ENCODE results near the gene DTD2. TPM values are rescaled to one million over a fixed set of nuclear protein-coding genes. Genes with fewer than 3 reads are reported as not detected.

The DTD2 gene
- total RNA-seq, 1 experiment from 2014 or later: 16.7 TPM

DNA sequence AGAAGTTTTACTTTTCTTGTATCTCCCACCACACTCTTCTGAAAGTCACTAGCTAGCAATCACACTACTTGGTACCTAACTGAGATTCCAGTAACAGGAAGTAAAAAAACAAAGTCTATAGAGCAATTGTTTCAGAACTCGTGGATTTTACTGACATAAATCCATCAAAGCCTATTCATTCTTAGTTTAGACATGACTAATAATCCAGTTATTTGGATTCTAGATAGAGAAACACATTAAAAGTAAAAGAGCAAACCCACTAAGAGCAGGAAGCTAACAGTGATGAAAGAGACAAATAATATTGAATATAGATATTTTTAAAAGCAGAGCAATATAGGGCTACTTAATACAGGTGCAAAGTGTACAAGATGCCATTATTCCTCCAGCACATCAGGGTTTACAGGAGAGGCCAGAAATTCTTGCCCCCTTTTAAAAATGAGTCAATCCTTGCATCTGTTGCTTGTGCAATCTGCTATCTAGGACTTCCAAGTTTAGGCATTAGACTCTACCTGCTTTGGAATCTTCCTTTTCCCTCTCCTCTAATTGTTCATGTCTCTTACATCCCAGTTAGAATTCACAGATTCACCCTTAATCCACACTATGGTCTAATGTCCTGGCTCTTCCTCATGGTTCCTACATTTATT lies 43.0 kb downstream of the DTD2 start:
- CTCF ChIA-PET: interaction anchor here (0.9 kb wide), 1 partner anchor 36 kb away, joined by 4 read pairs; no protein-coding TSS in a partner anchor
- Mint-ChIP-seq H3K4me3 (no peak overlapping the region), H3K27ac (no peak overlapping the region)

DNA sequence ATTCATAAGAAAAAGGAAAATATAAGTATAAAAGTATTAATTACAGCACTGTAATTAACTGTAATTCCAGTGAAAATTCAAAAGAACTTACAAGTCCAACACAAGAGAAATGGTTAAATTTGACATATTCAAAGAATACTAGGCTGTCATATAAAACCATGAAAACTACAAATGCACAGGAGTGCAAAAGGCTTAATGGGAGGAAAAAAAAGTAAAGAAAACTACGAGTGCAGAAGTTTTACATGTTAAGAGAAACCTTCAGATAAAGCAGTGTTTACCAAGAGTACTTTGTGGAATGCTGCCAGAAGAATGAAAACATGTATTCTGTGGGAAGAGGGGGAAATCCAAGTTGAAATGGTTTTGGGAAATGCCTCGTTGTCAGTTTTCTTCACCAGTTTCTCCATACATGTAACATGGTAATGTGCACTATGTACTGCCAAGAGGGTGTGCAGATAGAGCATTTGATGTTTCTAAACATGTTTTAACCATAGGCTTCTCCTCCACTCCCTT lies 46.0 kb downstream of the DTD2 start:
- ChIA-PET CTCF (no interaction called here), POLR2A (interaction anchor here (1.4 kb wide), 1 partner anchor 9 kb away, joined by 5 read pairs; the partner anchor contains the start of gene HEATR5A)
- Mint-ChIP-seq H3K4me3 (no peak overlapping the region), H3K4me1 (peaks cover 9% of the 10 kb centered on the region), H3K27me3 (ENCODE audit: low read depth) (no peaks in the 10 kb centered on the region), H3K36me3 (no peaks in the 10 kb centered on the region), H3K27ac (peak overlapping the region; percentile 49; the same call in 1 of the 2 replicates), H3K9me3 (no peaks in the 10 kb centered on the region)
- TF ChIP-seq, protein P1, sequence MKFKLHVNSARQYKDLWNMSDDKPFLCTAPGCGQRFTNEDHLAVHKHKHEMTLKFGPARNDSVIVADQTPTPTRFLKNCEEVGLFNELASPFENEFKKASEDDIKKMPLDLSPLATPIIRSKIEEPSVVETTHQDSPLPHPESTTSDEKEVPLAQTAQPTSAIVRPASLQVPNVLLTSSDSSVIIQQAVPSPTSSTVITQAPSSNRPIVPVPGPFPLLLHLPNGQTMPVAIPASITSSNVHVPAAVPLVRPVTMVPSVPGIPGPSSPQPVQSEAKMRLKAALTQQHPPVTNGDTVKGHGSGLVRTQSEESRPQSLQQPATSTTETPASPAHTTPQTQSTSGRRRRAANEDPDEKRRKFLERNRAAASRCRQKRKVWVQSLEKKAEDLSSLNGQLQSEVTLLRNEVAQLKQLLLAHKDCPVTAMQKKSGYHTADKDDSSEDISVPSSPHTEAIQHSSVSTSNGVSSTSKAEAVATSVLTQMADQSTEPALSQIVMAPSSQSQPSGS (CRISPR knock-in tag; IDR thresholded peaks at IDR 0.05; ENCODE audit: borderline replicate concordance, low read depth): no peak
- DNase-seq (ENCODE audit: low spot score): no peak
- no peak for ATAC-seq

More for the DNA sequence above, 43.0 kb downstream of the DTD2 start:
- Mint-ChIP-seq H3K27me3 (ENCODE audit: low read depth) (no peaks in the 10 kb centered on the region), H3K9me3 (no peaks in the 10 kb centered on the region), H3K4me1 (peaks cover 20% of the 10 kb centered on the region), H3K36me3 (no peaks in the 10 kb centered on the region)
- ATAC-seq: no peak
- TF ChIP-seq HMGA2 (CRISPR knock-in tag; IDR thresholded peaks at IDR 0.05): no peak
- TF ChIP-seq EMX1 (CRISPR knock-in tag; IDR thresholded peaks at IDR 0.05): no peak
- TF ChIP-seq CREM (CRISPR knock-in tag; IDR thresholded peaks at IDR 0.05): no peak
- TF ChIP-seq JUN (CRISPR knock-in tag; IDR thresholded peaks at IDR 0.05): no peak
- TF ChIP-seq CBFB (CRISPR knock-in tag; IDR thresholded peaks at IDR 0.05; ENCODE audit: low read depth): no peak
- TF ChIP-seq CREB1 (CRISPR knock-in tag; IDR thresholded peaks at IDR 0.05): no peak
- TF ChIP-seq, protein P2, sequence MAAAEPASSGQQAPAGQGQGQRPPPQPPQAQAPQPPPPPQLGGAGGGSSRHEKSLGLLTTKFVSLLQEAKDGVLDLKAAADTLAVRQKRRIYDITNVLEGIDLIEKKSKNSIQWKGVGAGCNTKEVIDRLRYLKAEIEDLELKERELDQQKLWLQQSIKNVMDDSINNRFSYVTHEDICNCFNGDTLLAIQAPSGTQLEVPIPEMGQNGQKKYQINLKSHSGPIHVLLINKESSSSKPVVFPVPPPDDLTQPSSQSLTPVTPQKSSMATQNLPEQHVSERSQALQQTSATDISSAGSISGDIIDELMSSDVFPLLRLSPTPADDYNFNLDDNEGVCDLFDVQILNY (CRISPR knock-in tag; IDR thresholded peaks at IDR 0.05): no peak
- no peak for TF ChIP-seq ZNF423 (CRISPR knock-in tag; IDR thresholded peaks at IDR 0.05)
- no peak for TF ChIP-seq ZNF263 (CRISPR knock-in tag; IDR thresholded peaks at IDR 0.05; ENCODE audit: low read depth)
- TF ChIP-seq, protein P3, sequence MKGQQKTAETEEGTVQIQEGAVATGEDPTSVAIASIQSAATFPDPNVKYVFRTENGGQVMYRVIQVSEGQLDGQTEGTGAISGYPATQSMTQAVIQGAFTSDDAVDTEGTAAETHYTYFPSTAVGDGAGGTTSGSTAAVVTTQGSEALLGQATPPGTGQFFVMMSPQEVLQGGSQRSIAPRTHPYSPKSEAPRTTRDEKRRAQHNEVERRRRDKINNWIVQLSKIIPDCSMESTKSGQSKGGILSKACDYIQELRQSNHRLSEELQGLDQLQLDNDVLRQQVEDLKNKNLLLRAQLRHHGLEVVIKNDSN (CRISPR knock-in tag; IDR thresholded peaks at IDR 0.05): no peak
- no peak for TF ChIP-seq SMAD4 (CRISPR knock-in tag; IDR thresholded peaks at IDR 0.05)
- TF ChIP-seq OVOL2 (CRISPR knock-in tag; IDR thresholded peaks at IDR 0.05; ENCODE audit: borderline replicate concordance): no peak
- TF ChIP-seq NFE2L1 (CRISPR knock-in tag; IDR thresholded peaks at IDR 0.05): no peak
- TF ChIP-seq SOX15 (CRISPR knock-in tag; IDR thresholded peaks at IDR 0.05): no peak
- TF ChIP-seq TEAD1 (CRISPR knock-in tag; IDR thresholded peaks at IDR 0.05): no peak
- no peak for TF ChIP-seq SP1 (CRISPR knock-in tag; conservative IDR thresholded peaks at IDR 0.05)
- DNase-seq (ENCODE audit: low spot score): no peak
- POLR2A ChIA-PET: no interaction called here

DNA sequence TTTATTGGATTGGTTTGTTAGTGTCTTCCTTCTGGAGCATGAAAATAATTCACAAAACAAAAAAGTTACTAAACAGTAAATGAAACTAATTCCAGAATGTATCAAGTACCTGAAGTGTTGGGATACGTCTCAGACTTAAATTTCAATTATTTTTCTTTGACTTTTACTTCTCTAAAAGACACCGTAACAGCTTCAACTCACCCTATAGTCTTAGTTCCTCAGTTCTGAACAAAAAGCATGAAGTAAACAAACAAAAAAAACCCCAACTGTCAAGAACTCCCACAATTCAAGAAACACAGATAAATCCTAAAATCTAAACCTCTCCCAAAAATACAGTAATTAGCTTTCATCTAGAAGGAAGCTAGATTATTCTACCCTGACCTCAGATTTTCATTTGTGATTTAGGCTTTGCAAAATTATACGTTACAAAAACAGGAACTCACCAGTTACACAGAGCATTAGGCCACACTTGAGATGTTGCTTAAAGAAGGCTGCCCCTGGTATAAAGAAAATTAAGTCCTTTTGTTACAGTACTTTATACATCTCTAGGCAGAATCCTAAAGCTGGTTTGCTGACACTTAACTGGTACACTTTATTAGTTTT lies 47.2 kb downstream of the DTD2 start:
- Mint-ChIP-seq H3K36me3 (no peaks in the 10 kb centered on the region), H3K27me3 (ENCODE audit: low read depth) (no peaks in the 10 kb centered on the region), H3K9me3 (no peaks in the 10 kb centered on the region), H3K4me3 (no peak overlapping the region), H3K27ac (peak overlapping the region; percentile 9), H3K4me1 (peaks cover 11% of the 10 kb centered on the region)
- ATAC-seq (no peak), DNase-seq (ENCODE audit: low spot score) (no peak)
- ChIA-PET CTCF (no interaction called here), POLR2A (interaction anchor here (0.5 kb wide), 1 partner anchor 544 kb away, joined by 3 read pairs; no protein-coding TSS in a partner anchor)
- TF ChIP-seq GTF2I (CRISPR knock-in tag; conservative IDR thresholded peaks at IDR 0.05) (no peak), ZNF423 (CRISPR knock-in tag; IDR thresholded peaks at IDR 0.05) (no peak), ZBTB21 (CRISPR knock-in tag; IDR thresholded peaks at IDR 0.05; ENCODE audit: borderline replicate concordance) (no peak)
- TF ChIP-seq, protein P4, sequence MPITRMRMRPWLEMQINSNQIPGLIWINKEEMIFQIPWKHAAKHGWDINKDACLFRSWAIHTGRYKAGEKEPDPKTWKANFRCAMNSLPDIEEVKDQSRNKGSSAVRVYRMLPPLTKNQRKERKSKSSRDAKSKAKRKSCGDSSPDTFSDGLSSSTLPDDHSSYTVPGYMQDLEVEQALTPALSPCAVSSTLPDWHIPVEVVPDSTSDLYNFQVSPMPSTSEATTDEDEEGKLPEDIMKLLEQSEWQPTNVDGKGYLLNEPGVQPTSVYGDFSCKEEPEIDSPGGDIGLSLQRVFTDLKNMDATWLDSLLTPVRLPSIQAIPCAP (CRISPR knock-in tag; IDR thresholded peaks at IDR 0.05): no peak
